MM.1S (cell line): ENCODE measurements around the gene NFILZ.

Experiments
- CTCF ChIP-seq: fragments of 300-600 bp; sonication (generic); IDR thresholded peaks from 2 replicates; pipeline ENCODE4 v1.5.1; 2016; ENCODE audit warnings: antibody characterized with exemption, low read length, mixed read lengths
- EZH2 ChIP-seq: fragments of 300-600 bp; sonication (generic); optimal IDR thresholded peaks from 2 replicates; pipeline ENCODE3; 2017; ENCODE audit warnings: low read depth, mild to moderate bottlenecking, antibody characterized with exemption, low read length, mixed read lengths

- TF ChIP-seq CTCF (no peak), EZH2 (no peak)
These were observed 34.8 kb upstream of the NFILZ start for GRCh38 chr19:8595651-8596050.
